GM19324 (cell line): ENCODE results near the gene SH3PXD2A.

Source experiments
- ATAC-seq: cut with Tn5 transposase; IDR thresholded peaks from one replicate; pipeline ENCODE4 v1.9.1; 2021; ENCODE audit warnings: mild to moderate bottlenecking, moderate library complexity; ENCODE audit not compliant: unreplicated experiment, low FRiP score

SH3PXD2A gene, protein sequence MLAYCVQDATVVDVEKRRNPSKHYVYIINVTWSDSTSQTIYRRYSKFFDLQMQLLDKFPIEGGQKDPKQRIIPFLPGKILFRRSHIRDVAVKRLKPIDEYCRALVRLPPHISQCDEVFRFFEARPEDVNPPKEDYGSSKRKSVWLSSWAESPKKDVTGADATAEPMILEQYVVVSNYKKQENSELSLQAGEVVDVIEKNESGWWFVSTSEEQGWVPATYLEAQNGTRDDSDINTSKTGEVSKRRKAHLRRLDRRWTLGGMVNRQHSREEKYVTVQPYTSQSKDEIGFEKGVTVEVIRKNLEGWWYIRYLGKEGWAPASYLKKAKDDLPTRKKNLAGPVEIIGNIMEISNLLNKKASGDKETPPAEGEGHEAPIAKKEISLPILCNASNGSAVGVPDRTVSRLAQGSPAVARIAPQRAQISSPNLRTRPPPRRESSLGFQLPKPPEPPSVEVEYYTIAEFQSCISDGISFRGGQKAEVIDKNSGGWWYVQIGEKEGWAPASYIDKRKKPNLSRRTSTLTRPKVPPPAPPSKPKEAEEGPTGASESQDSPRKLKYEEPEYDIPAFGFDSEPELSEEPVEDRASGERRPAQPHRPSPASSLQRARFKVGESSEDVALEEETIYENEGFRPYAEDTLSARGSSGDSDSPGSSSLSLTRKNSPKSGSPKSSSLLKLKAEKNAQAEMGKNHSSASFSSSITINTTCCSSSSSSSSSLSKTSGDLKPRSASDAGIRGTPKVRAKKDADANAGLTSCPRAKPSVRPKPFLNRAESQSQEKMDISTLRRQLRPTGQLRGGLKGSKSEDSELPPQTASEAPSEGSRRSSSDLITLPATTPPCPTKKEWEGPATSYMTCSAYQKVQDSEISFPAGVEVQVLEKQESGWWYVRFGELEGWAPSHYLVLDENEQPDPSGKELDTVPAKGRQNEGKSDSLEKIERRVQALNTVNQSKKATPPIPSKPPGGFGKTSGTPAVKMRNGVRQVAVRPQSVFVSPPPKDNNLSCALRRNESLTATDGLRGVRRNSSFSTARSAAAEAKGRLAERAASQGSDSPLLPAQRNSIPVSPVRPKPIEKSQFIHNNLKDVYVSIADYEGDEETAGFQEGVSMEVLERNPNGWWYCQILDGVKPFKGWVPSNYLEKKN

DNA sequence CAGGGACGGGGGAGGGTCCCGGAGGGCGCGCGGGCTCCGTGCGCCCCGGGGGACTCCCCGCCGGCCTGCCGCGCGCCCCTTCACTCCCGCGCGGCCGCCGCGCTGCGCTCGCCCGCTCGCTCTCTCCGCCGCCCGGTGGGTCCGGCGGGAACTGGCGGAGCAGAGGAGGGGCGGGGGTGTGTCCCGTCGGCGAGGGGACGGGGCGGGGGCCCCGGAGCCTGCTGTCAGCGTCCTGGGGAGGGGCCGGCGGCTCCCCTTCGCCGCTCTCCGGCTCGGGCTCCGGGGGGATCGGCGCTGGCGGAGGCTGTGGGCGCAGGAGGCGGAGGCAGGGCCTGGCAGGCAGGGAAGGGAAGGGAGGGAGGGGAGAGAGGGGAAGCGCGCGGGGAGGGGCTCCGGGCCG lies at the start of gene SH3PXD2A:
SH3PXD2A (minus strand) TSS at position 153 of the 400 bp plus-strand sequence. CDS start 310 bp downstream, outside the sequence.
- no peak for ATAC-seq

DNA sequence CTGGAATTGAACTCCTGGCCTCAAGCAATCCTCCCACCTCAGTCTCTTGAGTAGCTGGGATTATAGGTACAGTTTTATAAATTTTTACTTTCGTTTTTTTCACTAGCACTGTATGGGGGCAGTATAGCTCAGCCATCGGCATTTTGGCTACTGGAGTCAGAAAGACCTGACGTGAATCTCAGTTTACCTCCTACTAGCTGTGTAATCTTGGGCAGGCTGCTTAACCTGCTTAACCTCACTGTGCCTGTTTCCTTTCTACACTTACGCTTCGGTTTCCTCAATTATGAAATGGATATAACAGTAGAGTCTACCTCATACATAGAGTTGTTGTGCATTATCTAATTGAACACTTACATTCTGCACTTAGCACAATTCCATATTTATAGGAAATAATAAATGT lies 45.9 kb upstream of the SH3PXD2A start:
- no peak for ATAC-seq

DNA sequence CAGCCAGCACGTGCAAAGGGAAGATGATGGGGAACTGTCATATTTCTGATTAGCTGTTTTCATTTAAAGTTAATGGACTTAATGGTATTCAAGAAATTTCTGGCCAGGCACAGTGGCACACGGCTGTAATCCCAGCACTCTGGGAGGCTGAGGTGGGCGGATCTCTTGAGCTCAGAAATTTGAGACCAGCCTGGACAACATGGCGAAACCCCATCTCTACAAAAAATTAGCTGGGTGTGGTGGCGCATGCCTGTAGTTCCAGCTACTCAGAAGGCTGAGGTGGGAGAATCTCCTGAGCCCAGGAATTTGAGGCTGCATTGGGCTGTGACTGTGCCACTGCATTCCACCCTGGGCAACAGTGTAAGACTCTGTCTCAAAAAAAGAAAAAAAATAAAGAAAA lies 43.9 kb upstream of the SH3PXD2A start:
- ATAC-seq: no peak

DNA sequence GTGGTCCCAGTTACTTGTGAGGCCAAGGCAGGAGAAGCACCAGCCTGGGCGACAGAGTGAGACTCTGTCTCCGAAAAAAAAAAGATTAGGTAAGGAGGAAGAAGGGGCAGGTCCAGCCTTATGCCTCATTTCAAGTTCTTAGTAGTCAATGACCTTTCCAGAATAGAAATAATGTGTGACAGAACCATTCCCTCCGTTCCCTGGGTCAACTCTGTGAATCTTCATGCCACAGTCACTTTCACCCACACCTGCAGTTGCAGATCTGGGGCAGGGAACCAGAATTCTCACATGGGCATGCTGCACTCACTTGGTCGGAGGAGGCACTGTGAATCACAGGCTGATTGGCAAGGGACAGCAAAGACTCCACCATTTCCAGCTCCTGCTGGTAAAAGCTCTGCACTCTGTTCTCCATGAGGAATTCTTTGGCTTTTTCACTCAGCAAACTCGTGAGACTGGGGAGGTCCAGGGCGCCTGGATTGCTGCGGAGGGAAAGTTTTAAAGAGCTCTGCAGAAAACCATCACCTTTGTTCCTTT lies 41.9 kb upstream of the SH3PXD2A start:
- no peak for ATAC-seq

DNA sequence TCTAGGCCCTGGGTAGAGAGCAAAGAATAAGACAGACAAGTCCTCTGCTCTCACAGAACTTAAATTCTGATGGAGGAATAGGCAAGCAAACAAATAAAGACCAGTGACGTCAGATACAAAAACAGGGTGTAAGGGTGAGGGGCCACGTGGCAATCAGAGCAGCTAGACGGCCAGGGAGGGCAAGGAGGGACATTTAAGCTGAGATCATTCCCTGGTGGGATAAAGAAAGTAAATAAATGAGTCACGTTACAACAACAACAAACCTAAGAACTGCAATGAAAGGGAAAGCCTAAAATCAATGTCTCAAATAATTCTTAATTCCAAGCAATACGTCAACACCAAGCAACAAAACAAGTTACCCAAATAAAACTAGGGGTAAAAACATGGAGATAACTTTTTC lies 40.8 kb upstream of the SH3PXD2A start:
- ATAC-seq: no peak

DNA sequence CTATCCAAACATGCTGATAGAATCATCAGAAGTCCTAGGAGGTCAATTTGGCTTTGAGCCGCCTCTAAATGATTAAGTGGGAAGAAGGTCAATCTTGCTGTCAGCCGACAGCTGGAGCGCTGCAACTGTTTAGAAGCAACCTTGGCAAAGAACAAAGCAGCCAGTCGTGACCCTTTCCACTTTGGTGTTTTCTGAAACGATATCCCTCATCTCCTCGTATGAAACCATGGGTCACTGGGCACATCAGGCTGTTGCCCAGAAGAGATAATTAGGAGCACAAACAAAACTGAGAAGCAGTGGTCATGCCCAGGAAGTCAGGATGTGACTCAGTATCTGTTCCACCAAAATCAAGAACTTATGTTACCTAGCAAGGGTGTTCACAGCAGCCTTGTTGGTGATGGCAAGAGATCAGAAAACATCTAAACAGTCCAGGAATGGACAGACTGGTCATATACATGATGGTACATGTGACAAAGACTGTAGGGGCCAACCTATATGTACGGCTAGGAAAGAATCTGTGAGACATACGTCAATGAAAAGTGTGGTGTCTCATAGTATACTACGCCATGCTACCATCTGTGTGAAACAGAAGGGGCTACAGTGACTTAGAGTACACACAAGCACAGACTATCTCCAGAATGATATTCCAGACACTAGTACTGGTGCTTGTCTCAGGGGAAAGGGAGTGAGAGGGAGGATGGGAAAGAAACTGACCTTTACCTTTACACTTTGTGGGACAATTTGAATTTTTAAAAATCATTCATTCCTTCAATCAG lies 40.2 kb upstream of the SH3PXD2A start:
- no peak for ATAC-seq

DNA sequence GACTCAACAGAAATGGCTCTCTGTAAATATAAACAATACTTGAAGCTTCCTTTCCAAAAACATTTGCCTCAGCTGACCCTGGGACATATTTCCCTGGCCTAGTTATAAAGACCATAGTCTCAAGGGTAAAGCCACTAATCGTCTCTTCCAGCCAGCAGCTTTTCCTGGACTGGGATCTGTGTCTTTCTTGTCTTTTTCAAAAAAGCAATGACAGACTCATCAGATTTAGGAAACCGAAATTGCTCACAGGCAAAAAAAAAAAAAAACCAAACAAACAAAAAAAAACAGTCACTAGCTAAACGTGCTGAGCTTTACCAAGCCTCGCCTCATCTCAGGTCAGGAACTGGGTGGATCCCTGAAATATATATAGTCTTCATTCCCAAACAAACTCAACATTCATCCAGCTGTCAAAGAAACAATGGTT lies 39.1 kb upstream of the SH3PXD2A start:
- no peak for ATAC-seq

DNA sequence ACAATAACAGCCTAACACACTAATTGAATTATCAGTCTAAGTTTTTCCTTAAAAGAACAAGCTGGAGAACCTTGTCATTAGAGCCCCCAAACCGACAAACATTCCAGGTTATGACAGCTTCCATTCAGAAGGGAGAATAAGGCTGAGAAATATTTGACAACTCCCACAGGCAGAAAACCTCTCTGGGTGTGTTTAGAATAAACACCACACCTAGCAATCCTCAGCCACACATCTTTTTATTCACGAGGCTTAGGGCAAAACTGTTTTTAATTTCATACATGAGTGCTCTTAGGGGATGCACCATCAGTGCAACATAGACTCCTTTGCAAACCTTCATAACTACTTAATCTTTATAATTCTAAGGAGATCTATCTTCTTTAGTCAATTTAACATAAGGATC lies 38.4 kb upstream of the SH3PXD2A start:
- no peak for ATAC-seq

DNA sequence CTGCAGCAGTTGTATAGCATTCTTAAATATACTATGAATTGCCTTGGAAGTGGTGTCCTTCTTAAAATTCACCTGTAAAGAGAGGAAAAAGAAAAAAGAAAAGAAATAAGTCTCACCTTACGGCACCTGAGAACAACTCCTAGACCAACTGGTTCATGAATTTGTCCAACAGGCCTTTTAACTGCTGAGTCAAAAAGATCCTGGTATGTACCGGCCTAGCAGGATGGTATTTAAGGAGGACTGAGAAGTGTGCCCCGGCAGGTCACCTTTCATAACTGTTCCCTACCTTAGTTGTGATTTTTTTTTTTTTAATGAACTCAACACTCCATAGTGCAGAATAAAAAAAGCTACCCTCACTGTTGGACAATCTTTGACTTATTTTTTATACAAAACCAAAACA lies 36.8 kb upstream of the SH3PXD2A start:
- ATAC-seq: no peak

DNA sequence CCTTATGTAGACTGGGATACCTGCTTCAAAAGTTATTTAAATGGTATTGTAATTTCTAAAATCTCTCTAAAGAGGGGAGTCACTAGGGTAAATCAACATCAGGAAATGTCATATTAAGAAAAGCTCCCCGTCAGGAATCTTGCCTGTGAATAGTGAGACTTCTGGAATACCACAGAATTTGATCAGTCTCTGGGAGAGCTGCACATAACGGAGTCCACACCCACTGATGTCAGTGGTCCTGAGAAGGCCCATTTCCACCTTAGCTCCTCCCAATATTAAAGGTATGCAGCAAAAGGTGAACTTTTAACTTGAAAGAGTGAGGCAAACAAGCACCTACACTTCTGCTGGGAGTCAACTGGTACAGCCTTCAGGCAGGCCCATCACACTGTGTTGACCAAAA lies 35.3 kb upstream of the SH3PXD2A start:
- ATAC-seq: no peak

DNA sequence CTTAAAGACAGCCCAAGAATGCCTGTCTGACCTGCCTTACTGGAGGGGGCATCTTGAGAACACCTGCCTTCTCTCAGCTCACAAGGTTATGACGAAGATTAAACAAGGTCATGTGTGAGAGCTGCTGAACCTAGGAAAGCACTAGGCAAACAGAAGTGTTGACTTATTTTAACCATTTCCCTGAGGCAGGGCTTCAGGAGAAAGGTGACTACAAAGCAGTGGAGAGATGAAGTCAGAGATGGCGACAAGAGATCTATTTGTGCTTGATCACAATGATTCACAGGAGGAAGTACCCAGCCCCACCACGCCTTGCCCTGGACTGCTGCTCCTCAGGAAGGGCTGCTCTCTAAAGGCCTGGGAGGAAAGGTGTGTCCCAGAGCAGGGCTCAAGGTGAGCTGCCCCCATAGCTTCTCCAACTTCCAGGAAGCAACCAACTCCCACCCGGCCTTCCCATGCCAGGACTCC lies 34.9 kb upstream of the SH3PXD2A start:
- ATAC-seq: no peak

DNA sequence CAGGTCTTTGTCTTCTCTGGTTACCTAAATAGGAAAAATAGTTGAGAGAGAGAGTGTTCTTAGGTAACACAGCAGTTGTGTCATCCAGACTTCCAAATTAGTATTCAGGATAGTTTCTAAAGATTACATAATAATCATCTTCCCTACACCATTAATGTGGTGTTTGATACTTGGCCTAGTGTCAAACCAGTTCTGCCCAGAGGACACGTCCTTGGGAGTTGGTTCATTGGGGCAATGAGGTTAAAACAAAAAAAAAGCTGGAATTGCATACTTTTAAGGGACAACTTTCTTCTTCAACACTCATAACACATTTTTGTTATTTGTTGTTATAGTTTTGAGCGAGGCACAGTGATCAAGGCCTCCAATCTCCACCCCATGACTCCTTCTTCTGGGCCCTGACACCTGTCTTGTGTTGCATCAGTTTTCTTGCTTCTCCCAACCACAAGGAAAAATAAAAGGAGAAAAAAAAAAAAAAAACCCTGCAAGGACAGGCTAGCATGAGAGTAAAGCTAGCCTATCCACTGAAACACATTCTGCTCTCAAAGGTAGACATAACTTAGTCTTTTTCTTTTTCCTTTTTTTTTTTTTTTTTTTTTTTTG lies 33.8 kb upstream of the SH3PXD2A start:
- no peak for ATAC-seq

DNA sequence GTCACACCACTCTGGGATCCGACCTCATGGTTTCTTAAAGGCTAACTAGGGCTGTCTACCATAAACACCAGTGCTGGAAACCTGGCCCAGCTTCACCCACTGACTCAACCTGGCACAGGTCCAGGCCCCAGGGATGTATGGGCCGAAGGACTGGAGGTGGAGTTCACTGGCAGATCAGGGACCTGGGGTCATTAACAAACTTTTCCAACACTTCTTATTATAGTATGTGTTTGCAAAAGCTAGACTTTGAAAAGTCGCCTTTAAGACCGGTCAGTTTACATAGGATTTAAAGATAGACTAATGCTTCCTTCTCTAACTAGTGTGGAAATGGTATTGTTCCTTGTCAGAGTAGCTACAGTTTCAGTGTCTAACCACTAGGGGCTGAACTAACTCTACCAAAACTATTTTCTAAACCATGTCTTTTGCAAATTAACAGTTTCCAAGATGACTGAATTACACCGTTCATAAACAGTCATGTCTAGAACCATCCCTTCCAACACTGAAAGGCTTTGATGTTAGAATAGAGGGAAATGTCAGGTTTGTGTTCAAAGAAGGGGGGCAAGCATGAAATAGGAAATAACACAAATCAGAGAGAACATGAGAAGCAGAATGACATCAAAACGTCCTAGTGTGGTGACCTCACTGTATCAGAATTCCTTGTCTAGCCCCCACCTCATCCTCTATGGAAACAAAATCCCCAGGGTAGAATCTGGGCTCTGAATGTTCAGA lies 32.9 kb upstream of the SH3PXD2A start:
- no peak for ATAC-seq

DNA sequence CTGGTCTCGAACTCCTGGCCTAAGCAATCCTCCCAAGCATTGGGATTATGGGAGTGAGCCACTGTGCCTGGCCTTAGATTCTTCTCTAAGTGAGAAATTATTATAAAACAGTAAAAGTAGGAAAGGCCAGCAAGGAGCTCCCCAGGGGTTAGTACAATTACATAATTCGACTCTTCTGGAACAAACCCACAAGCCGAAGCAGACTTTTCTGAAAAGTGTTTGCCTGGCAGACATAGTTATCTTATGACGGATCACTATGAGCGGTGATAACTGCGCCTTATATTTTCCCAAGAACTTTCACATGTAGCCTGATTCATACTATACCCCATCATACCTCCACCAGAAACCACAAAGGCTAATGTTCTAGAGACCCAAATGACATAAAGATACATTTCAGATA lies 30.2 kb upstream of the SH3PXD2A start:
- no peak for ATAC-seq

DNA sequence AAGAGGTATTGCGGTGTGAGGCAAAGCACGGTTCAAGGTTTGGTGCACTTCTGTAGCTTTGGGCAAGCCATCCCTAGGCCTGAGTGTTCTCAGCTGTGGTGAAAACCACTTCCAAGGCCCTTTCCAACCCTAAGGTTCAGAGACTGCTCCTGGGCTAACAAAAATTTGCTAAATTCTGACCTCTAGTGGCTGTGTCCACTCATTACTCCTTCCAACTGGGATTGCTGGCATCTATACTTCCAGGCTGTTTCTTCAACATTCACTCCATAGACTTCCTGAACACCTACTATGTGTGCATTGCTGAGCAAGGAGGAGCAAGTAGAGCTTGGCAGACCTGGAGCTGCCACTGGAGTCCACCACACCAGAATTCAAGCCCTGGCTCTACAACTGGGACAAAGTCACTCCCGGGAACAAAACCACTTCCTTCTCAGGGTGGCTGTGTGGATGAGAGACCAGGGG lies 29.3 kb upstream of the SH3PXD2A start:
- no peak for ATAC-seq

DNA sequence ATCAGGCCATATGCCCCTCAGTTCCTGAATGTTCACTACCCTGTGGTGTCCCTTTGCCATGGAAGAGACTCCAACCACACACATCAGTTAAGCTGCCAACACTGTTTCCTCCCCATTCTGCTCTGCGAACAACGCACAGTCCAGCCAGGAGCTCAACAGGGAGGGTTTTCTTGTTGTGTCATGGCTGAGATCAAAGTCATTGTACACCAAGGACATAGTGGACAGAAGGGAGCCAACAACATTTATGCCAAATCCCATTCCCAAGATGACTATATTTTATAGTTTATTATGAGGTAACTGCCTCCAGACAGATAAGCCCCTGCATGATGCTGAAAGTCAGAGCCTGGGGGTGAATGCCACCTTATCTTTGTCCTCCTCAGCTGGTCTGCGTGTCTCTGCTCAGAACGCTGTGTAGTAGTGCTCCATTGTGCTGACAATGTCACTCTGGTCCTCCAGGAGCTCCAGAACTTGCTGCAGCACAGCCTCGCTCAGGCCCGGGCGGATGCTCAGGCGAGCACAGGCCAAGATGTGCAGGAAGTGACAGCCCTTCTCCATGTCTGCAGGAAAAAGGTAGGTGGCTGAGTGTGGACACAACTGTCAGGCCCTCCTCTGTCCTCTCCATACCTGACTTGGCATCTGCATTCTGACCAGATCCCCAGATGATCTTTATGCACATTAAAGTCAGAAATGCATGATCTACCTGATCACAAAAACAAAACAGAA lies 27.1 kb upstream of the SH3PXD2A start:
- no peak for ATAC-seq

DNA sequence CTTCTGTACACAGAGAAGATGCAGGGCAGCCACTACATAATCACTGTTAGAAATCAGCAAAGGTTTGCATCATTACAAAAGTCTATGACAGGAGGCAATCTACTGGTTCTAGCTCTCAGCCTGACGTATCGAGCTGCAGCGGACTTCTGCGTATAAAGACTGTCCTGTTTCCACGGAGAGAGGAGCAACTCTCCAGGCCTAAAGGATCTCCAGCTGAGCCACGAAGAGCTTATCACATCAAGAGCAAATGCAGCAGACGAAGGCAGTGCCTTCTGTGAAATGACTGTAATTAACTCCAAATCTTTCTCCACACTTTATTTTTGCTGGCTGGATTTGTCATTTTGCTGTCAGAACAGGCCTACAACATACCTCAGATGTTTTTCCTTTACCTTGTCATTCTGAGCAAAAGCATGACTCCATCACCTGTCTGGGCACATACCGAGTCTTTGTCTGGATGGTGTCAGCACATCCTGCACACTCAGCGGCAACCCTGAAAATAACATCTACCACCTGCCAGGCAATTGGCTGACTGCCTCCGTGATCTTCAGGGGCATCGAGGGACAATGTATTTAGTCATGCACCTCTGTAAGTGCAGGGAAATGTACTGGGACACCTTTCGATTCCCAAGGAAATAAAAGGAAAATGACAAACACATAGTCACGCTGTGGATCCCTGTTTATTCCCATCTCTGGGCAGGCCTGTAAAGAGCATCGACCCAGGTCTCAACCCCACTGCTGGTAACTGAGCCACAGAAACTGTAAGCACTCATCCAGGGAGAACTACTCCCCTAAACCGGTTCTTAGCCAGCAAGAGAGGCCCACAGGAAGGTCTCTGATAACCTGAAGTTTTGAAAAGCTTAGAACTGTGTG lies 26.3 kb upstream of the SH3PXD2A start:
- no peak for ATAC-seq
